DOHH2 (cell line): ENCODE results near the gene TENT4A.

Source experiments
- CTCF ChIP-seq: fragments of 200-600 bp; sonication (generic); IDR thresholded peaks from one replicate; pipeline ENCODE4 v1.5.1; 2014; ENCODE audit warnings: antibody characterized with exemption, mild to moderate bottlenecking, low read depth, low read length; ENCODE audit not compliant: poor library complexity, severe bottlenecking
- EZH2phosphoT487 ChIP-seq: fragments of 200-600 bp; sonication (generic); IDR thresholded peaks from 2 replicates; pipeline ENCODE4 v1.6.1; 2017; ENCODE audit warnings: borderline replicate concordance, mild to moderate bottlenecking, antibody characterized with exemption, low read length, moderate library complexity, mixed read lengths

- no peak for TF ChIP-seq CTCF
- no peak for TF ChIP-seq EZH2phosphoT487
Observed at GRCh38 chr5:6754766-6755165, 41.5 kb downstream of the TENT4A start.
